ENCODE measurements around the gene PNPLA6. TPM values are rescaled to one million over a fixed set of nuclear protein-coding genes. Genes with fewer than 3 reads are reported as not detected.

The PNPLA6 gene
- total and polyA plus RNA-seq, 9 of the 15 experiments (the other 6 are each of a cell fraction or from before 2014, with no cell fraction given) = 0.07 to 30.2 (median 8.3) TPM

DNA sequence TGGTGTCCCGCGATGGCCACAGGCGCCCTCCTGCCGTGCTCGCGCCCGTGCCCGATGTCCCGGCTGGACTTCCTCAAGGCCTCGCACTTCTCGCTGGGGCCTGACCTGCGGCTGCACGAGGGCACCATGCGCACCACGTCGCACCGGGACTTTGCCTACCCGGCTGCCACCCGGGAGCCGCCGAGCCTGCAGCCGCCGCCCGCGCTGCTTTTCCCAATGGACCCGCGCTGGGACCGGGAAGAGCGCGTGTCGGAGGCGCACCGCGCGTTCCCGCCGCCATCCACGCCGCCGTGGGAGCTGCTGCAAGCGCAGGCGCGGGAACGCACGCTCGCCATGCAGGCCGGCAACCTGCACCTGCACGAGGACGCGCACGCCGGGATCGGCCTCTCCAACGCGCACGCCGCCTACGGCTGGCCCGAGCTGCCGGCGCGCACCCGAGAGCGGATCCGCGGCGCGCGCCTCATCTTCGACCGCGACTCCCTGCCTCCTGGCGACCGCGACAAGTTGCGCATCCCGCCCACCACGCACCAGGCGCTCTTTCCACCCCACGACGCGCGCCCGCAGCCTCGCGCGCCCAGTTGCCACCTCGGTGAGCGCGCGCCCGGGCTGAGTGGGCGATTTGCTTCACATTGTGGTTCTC, 34.6 kb upstream of the PNPLA6 start (continued):
- TF ChIP-seq RBM15 (IDR thresholded peaks at IDR 0.05; ENCODE audit: insufficient read depth, low read length) (no peak), CREBBP (IDR thresholded peaks at IDR 0.05; ENCODE audit: low read depth, low read length) (no peak), ZNF263 (CRISPR knock-in tag; IDR thresholded peaks at IDR 0.05; ENCODE audit: borderline replicate concordance) (peak; percentile 61; the same call in 1 of the 2 replicates), RBM22 (IDR thresholded peaks at IDR 0.05; ENCODE audit: low read depth, low read length, poor library complexity, severe bottlenecking) (no peak), HNRNPL (IDR thresholded peaks at IDR 0.05; ENCODE audit: low read depth, low read length) (no peak), SIN3B (IDR thresholded peaks at IDR 0.05; ENCODE audit: low read depth) (no peak), ZNF324 (CRISPR knock-in tag; IDR thresholded peaks at IDR 0.05) (no peak), NRF1 (conservative IDR thresholded peaks at IDR 0.05 in 1 of 2, IDR thresholded peaks at IDR 0.05 in 1 of 2) (peak; percentile 89 to 91), SMARCB1 (IDR thresholded peaks at IDR 0.05; ENCODE audit: insufficient read length, low read depth) (no peak), MEIS2 (IDR thresholded peaks at IDR 0.05; ENCODE audit: partially characterized antibody) (peak; percentile 41), HNRNPUL1 (IDR thresholded peaks at IDR 0.05; ENCODE audit: low read length) (no peak), MBD2 (IDR thresholded peaks at IDR 0.05; ENCODE audit: borderline replicate concordance, low read depth) (no peak)
- TF ChIP-seq, protein P1, sequence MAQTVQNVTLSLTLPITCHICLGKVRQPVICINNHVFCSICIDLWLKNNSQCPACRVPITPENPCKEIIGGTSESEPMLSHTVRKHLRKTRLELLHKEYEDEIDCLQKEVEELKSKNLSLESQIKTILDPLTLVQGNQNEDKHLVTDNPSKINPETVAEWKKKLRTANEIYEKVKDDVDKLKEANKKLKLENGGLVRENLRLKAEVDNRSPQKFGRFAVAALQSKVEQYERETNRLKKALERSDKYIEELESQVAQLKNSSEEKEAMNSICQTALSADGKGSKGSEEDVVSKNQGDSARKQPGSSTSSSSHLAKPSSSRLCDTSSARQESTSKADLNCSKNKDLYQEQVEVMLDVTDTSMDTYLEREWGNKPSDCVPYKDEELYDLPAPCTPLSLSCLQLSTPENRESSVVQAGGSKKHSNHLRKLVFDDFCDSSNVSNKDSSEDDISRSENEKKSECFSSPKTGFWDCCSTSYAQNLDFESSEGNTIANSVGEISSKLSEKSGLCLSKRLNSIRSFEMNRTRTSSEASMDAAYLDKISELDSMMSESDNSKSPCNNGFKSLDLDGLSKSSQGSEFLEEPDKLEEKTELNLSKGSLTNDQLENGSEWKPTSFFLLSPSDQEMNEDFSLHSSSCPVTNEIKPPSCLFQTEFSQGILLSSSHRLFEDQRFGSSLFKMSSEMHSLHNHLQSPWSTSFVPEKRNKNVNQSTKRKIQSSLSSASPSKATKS (CRISPR knock-in tag; IDR thresholded peaks at IDR 0.05) = no peak
- TF ChIP-seq, protein P2, sequence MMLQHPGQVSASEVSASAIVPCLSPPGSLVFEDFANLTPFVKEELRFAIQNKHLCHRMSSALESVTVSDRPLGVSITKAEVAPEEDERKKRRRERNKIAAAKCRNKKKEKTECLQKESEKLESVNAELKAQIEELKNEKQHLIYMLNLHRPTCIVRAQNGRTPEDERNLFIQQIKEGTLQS (IDR thresholded peaks at IDR 0.05) = no peak
- TF ChIP-seq, protein P2 (CRISPR knock-in tag; conservative IDR thresholded peaks at IDR 0.05) = no peak
- TF ChIP-seq, protein P3, sequence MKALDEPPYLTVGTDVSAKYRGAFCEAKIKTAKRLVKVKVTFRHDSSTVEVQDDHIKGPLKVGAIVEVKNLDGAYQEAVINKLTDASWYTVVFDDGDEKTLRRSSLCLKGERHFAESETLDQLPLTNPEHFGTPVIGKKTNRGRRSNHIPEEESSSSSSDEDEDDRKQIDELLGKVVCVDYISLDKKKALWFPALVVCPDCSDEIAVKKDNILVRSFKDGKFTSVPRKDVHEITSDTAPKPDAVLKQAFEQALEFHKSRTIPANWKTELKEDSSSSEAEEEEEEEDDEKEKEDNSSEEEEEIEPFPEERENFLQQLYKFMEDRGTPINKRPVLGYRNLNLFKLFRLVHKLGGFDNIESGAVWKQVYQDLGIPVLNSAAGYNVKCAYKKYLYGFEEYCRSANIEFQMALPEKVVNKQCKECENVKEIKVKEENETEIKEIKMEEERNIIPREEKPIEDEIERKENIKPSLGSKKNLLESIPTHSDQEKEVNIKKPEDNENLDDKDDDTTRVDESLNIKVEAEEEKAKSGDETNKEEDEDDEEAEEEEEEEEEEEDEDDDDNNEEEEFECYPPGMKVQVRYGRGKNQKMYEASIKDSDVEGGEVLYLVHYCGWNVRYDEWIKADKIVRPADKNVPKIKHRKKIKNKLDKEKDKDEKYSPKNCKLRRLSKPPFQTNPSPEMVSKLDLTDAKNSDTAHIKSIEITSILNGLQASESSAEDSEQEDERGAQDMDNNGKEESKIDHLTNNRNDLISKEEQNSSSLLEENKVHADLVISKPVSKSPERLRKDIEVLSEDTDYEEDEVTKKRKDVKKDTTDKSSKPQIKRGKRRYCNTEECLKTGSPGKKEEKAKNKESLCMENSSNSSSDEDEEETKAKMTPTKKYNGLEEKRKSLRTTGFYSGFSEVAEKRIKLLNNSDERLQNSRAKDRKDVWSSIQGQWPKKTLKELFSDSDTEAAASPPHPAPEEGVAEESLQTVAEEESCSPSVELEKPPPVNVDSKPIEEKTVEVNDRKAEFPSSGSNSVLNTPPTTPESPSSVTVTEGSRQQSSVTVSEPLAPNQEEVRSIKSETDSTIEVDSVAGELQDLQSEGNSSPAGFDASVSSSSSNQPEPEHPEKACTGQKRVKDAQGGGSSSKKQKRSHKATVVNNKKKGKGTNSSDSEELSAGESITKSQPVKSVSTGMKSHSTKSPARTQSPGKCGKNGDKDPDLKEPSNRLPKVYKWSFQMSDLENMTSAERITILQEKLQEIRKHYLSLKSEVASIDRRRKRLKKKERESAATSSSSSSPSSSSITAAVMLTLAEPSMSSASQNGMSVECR (CRISPR knock-in tag; IDR thresholded peaks at IDR 0.05) = no peak
